ENCODE measurements around the gene APBA3.

DNA sequence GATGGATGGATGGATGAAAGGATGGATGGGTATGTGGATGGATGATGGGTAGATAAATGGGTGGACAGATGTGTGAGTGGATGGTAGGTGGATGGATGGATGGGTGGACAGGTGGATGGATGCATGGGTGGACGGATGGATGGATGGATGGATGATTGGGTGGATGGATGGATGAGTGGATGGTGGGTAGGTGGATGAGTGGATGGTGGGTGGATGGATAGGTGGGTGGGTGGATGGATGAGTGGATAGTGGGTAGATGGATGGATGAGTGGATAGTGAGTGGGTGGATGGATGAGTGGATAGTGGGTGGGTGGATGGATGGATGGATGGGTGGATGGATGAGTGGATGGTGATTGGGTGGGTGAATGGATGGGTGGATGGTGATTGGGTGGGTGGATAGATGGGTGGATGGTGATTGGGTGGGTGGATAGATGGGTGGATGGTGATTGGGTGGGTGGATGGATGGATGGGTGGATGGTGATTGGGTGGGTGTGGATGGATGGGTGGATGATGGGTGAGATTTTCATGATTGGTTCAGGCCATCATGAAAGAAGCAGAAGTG, 15.1 kb upstream of the APBA3 start:
- TF ChIP-seq POLR2A (IDR thresholded peaks at IDR 0.05; ENCODE audit: low read depth, low read length) (no peak), TAF1 (IDR thresholded peaks at IDR 0.05; ENCODE audit: borderline replicate concordance, low read depth, low read length) (no peak)

All from GM12892 (cell line).